GM12864 (cell line): ENCODE results near the gene MOB3A.
"Not testable (repeated sequence)": the region's sequence is repeated elsewhere in the genome, so short reads cannot be mapped to it uniquely, and the experiment has no call there.

Experiments
- DNase-seq: peaks from one replicate; pipeline ENCODE4 v3.0.0-alpha.2; 2011; ENCODE audit warnings: low read depth
- H3K4me3 ChIP-seq: 2 replicates; pipeline ENCODE4 v1.5.1; 2011; ENCODE audit warnings: mild to moderate bottlenecking, low read depth, low read length, control low read depth
- CTCF ChIP-seq: IDR thresholded peaks from 2 replicates; pipeline ENCODE4 v1.5.1; 2011; ENCODE audit warnings: low read depth, mild to moderate bottlenecking, moderate library complexity, low read length, control low read depth, inconsistent platforms; ENCODE audit errors: missing control alignments

Gene MOB3A

GRCh38 chr19:2039089-2039958 is 56.8 kb downstream of the MOB3A start:
- no peak for TF ChIP-seq CTCF

GRCh38 chr19:2038284-2039088 is 57.6 kb downstream of the MOB3A start:
- no peak for TF ChIP-seq CTCF
- H3K4me3 ChIP-seq = no peak overlapping the region
- no peak for DNase-seq

More at GRCh38 chr19:2039089-2039958, 56.8 kb downstream of the MOB3A start:
- H3K4me3 ChIP-seq = no peak overlapping the region
- no peak for DNase-seq

- no peak for TF ChIP-seq CTCF
- no peak overlapping the region for H3K4me3 ChIP-seq
- DNase-seq = no peak
These were observed 58.4 kb downstream of the MOB3A start for GRCh38 chr19:2037651-2038255.

- no peak for DNase-seq
- TF ChIP-seq CTCF = no peak
- no peak overlapping the region for H3K4me3 ChIP-seq
These were observed 59.7 kb downstream of the MOB3A start for GRCh38 chr19:2036424-2036823.

GRCh38 chr19:2035590-2035991 is 60.5 kb downstream of the MOB3A start:
- no peak for TF ChIP-seq CTCF
- DNase-seq = no peak
- no peak overlapping the region for H3K4me3 ChIP-seq

GRCh38 chr19:2034729-2035589 is 61.2 kb downstream of the MOB3A start:
- DNase-seq = peak; percentile 54
- TF ChIP-seq CTCF = no peak
- no peak overlapping the region for H3K4me3 ChIP-seq

GRCh38 chr19:2034253-2034652 is 61.9 kb downstream of the MOB3A start:
- H3K4me3 ChIP-seq = not testable (repeated sequence)

More at GRCh38 chr19:2034253-2034652, 61.9 kb downstream of the MOB3A start:
- not testable (repeated sequence) for DNase-seq
